ENCODE measurements around the gene DERL3. TPM values are rescaled to one million over a fixed set of nuclear protein-coding genes. Genes with fewer than 3 reads are reported as not detected.

DERL3 gene
- total and polyA plus RNA-seq, 2 of the 13 experiments (the other 11 are each of a cell fraction or from before 2014, with no cell fraction given) = not detected

DNA sequence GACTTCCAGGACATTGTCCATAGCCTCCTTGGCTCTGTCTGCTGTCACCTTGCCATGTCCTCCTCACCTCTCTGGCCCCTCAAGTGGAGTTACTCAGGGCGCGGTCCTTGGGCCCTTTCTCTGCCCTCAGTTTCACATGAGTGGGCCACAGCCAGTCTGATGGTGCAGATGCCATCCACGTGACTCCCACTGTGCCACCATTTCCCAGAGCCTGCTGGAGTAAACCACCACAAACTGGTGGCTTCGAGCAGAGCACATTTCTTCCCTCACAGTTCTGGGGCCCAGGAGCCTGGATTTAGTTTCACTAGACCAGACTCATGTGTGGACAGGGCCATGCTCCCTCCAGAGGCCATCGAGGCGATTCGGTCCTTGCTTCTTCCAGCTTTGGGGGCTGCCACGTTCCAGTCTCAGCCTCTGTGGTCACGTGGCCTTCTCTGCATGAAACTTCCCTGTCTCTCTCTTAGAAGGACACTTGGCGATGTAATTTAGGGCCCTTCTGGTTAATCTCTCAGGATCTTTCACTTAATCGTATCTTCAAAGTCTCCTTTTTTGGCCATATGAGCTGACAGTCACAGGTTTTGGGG lies 37.5 kb downstream of the DERL3 start (continued):
- TF ChIP-seq, protein P1, sequence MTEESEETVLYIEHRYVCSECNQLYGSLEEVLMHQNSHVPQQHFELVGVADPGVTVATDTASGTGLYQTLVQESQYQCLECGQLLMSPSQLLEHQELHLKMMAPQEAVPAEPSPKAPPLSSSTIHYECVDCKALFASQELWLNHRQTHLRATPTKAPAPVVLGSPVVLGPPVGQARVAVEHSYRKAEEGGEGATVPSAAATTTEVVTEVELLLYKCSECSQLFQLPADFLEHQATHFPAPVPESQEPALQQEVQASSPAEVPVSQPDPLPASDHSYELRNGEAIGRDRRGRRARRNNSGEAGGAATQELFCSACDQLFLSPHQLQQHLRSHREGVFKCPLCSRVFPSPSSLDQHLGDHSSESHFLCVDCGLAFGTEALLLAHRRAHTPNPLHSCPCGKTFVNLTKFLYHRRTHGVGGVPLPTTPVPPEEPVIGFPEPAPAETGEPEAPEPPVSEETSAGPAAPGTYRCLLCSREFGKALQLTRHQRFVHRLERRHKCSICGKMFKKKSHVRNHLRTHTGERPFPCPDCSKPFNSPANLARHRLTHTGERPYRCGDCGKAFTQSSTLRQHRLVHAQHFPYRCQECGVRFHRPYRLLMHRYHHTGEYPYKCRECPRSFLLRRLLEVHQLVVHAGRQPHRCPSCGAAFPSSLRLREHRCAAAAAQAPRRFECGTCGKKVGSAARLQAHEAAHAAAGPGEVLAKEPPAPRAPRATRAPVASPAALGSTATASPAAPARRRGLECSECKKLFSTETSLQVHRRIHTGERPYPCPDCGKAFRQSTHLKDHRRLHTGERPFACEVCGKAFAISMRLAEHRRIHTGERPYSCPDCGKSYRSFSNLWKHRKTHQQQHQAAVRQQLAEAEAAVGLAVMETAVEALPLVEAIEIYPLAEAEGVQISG (CRISPR knock-in tag; IDR thresholded peaks at IDR 0.05) = no peak
- TF ChIP-seq SMARCC2 (IDR thresholded peaks at IDR 0.05) (no peak), TAF15 (IDR thresholded peaks at IDR 0.05; ENCODE audit: low read depth, low read length, poor library complexity, severe bottlenecking) (no peak)

DNA sequence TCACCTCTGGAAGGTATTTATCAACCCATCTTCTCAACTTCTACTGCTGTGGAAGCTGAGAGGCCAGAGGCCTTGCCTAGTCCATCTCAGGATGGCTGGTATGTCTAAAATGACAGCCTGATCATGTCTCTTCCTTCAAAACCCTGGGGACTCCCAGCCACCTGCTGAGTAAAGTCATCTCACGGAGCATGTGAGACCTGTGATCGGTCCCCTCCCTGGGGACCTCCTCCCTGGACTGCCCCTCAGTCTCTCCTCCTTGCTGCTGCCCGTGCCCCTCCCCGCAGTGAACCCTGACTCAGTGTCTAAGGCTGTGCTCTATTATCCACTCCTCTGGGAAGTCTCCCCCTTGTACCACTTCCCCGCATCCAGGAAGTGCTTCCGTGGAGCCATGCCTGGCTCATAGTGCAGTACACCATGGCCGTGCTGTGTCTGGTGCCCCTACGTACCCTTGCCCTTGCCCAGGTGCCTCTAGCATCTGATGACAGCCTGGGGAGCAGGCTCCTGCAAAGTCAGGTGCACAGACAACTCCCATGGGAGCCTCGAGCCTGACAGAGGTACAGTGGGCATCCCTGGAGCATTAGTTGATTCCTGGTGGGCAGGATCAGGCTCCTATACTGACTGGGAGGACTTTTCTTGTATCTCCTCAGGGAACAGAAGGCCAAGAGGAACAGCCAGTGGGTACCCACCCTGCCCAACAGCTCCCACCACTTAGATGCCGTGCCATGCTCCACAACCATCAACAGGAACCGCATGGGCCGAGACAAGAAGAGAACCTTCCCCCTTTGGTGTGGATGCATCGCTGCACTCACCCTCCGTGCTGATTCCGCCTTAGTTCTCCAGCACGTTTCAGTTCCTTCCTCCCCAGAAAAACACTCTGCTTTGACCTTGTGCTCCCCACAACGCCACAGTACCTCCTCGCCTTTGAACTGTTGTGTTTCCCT lies 38.2 kb downstream of the DERL3 start:
- no peak overlapping the region for H3K9ac ChIP-seq (ENCODE audit: insufficient read depth, low read depth, low read length)
- ATAC-seq = no peak
- H3K27ac ChIP-seq (ENCODE audit: extremely low read length, insufficient read depth, low read length) = no peak overlapping the region
- peaks cover 11% of the 10 kb centered on the region for H3K4me1 ChIP-seq (ENCODE audit: insufficient read depth, low read length)
- no peak for FAIRE-seq
- no peak overlapping the region for H2AFZ ChIP-seq (ENCODE audit: low read length)
- CTCF ChIA-PET (ENCODE audit: low intra/inter-chr PET ratio, low total read pairs) = no interaction called here
- H3K4me2 ChIP-seq (ENCODE audit: low read depth, low read length) = no peak overlapping the region
- in situ Hi-C loops (cut with HindIII; ENCODE audit: extremely low pct_ligation_motif_present, low pct_unique_long_range_greater_than_20kb) (no loop called here), intact Hi-C loops (cut with micrococcal nuclease; ENCODE audit: unreplicated experiment) (no loop called here)
- 98% methylated on average over 13 of the region's 18 CpGs for WGBS (ENCODE audit: low lambda C conversion rate)
- no TSS peak for BruUV-seq (replicated peaks)
- H3K27me3 ChIP-seq (ENCODE audit: control insufficient read depth in 1 of 2, insufficient read depth in 2 of 2, low read length in 2 of 2) = no peaks in the 10 kb centered on the region
- no peak for DNase-seq (ENCODE audit: low spot score)
- peaks cover 30 to 68% of the 10 kb centered on the region in 2 experiments; a peak in 4 of 5 replicates for H3K36me3 ChIP-seq (replicated peaks in 1 of 2; ENCODE audit: control insufficient read depth in 1 of 2, insufficient read depth in 2 of 2, low read length in 2 of 2)
- H4K20me1 ChIP-seq (ENCODE audit: insufficient read depth, low read length) = no peaks in the 10 kb centered on the region
- H3K4me3 ChIP-seq (replicated peaks in 1 of 3; ENCODE audit: insufficient read depth in 1 of 3, low read depth in 2 of 3, low read length in 3 of 3) = no peak overlapping the region
- POLR2A ChIA-PET = no interaction called here
- no peaks in the 10 kb centered on the region for H3K9me3 ChIP-seq (ENCODE audit: low read length)
- H3K79me2 ChIP-seq (ENCODE audit: insufficient read depth, low read length) = no peaks in the 10 kb centered on the region
- no peak for TF ChIP-seq NPAS2 (CRISPR knock-in tag; IDR thresholded peaks at IDR 0.05; ENCODE audit: borderline replicate concordance)
- TF ChIP-seq ZNF557 (CRISPR knock-in tag; IDR thresholded peaks at IDR 0.05) = no peak
- no peak for TF ChIP-seq SMAD9 (CRISPR knock-in tag; IDR thresholded peaks at IDR 0.05)
- TF ChIP-seq BHLHE40 (IDR thresholded peaks at IDR 0.05; ENCODE audit: low read length) = no peak
- no peak for TF ChIP-seq ZNF737 (CRISPR knock-in tag; IDR thresholded peaks at IDR 0.05; ENCODE audit: borderline replicate concordance)
- no peak for TF ChIP-seq KDM5B (CRISPR knock-in tag; IDR thresholded peaks at IDR 0.05; ENCODE audit: borderline replicate concordance)
- TF ChIP-seq, protein P2, sequence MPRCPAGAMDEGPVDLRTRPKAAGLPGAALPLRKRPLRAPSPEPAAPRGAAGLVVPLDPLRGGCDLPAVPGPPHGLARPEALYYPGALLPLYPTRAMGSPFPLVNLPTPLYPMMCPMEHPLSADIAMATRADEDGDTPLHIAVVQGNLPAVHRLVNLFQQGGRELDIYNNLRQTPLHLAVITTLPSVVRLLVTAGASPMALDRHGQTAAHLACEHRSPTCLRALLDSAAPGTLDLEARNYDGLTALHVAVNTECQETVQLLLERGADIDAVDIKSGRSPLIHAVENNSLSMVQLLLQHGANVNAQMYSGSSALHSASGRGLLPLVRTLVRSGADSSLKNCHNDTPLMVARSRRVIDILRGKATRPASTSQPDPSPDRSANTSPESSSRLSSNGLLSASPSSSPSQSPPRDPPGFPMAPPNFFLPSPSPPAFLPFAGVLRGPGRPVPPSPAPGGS (CRISPR knock-in tag; IDR thresholded peaks at IDR 0.05) = no peak
- no peak for TF ChIP-seq NCOA2 (CRISPR knock-in tag; IDR thresholded peaks at IDR 0.05)
- TF ChIP-seq, protein P3, sequence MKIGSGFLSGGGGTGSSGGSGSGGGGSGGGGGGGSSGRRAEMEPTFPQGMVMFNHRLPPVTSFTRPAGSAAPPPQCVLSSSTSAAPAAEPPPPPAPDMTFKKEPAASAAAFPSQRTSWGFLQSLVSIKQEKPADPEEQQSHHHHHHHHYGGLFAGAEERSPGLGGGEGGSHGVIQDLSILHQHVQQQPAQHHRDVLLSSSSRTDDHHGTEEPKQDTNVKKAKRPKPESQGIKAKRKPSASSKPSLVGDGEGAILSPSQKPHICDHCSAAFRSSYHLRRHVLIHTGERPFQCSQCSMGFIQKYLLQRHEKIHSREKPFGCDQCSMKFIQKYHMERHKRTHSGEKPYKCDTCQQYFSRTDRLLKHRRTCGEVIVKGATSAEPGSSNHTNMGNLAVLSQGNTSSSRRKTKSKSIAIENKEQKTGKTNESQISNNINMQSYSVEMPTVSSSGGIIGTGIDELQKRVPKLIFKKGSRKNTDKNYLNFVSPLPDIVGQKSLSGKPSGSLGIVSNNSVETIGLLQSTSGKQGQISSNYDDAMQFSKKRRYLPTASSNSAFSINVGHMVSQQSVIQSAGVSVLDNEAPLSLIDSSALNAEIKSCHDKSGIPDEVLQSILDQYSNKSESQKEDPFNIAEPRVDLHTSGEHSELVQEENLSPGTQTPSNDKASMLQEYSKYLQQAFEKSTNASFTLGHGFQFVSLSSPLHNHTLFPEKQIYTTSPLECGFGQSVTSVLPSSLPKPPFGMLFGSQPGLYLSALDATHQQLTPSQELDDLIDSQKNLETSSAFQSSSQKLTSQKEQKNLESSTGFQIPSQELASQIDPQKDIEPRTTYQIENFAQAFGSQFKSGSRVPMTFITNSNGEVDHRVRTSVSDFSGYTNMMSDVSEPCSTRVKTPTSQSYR (CRISPR knock-in tag; IDR thresholded peaks at IDR 0.05; ENCODE audit: borderline replicate concordance) = no peak
- TF ChIP-seq ZNF546 (CRISPR knock-in tag; conservative IDR thresholded peaks at IDR 0.05) = no peak
- no peak for TF ChIP-seq IKZF1 (IDR thresholded peaks at IDR 0.05)
